HT-29 (cell line): ENCODE results near the gene PAGR1. TPM values are rescaled to one million over a fixed set of nuclear protein-coding genes. Genes with fewer than 3 reads are reported as not detected.
"Not testable (repeated sequence)": the region's sequence is repeated elsewhere in the genome, so short reads cannot be mapped to it uniquely, and the experiment has no call there.

Source experiments
- DNase-seq: peaks from one replicate; pipeline ENCODE4 v3.0.0-alpha.2; 2015; ENCODE audit warnings: low spot score
- total RNA-seq: library from RNA; depleted of rRNA; stranded (reverse); fragments of >200 nt; shearing (Covaris generic); gene quantifications from 2 replicates; pipeline ENCODE4 v1.2.3, GENCODE V29; 2014

Gene PAGR1
- total RNA-seq, 1 experiment from 2014 or later: 57.4 TPM

GRCh38 chr16:29811896-29812665 lies 3.9 kb upstream of the PAGR1 start, which contains the start of gene PRRT2:
TSS of gene PRRT2 (plus strand) at chr16:29812193. CDS start at chr16:29813055, 862 bp downstream.
- DNase-seq: no peak

GRCh38 chr16:29812754-29813643 lies 3.0 kb upstream of the PAGR1 start:
- no peak for DNase-seq

GRCh38 chr16:29813644-29814562 lies 2.0 kb upstream of the PAGR1 start:
- no peak for DNase-seq

GRCh38 chr16:29814592-29814991 lies 1.4 kb upstream of the PAGR1 start:
- DNase-seq: no peak

- DNase-seq: no peak
These were observed 775 bp upstream of the PAGR1 start for GRCh38 chr16:29815032-29815721.

GRCh38 chr16:29816694-29817441 lies 916 bp downstream of the PAGR1 start:
- DNase-seq: peak; percentile 66

GRCh38 chr16:29818082-29818481 lies 2.1 kb downstream of the PAGR1 start:
- no peak for DNase-seq

GRCh38 chr16:29819506-29819905 lies 3.6 kb downstream of the PAGR1 start:
- peak; percentile 61 for DNase-seq

GRCh38 chr16:29820271-29820701 lies 4.3 kb downstream of the PAGR1 start, which contains the start of gene MVP:
TSS of gene MVP (plus strand) at chr16:29820462. CDS start at chr16:29830550, 10,088 bp downstream.
- peak; percentile 75 for DNase-seq

- DNase-seq: peak; percentile 74
These were observed 5.0 kb downstream of the PAGR1 start for GRCh38 chr16:29820730-29821642.

- DNase-seq: peak; percentile 64
These were observed 5.7 kb downstream of the PAGR1 start for GRCh38 chr16:29821643-29822115.

- peak; percentile 33 for DNase-seq
These were observed 8.7 kb downstream of the PAGR1 start for GRCh38 chr16:29824589-29825144.

- peak; percentile 75 for DNase-seq
These were observed 9.4 kb downstream of the PAGR1 start for GRCh38 chr16:29825145-29826044.

- no peak for DNase-seq
These were observed 10.4 kb downstream of the PAGR1 start for GRCh38 chr16:29826342-29826695.

GRCh38 chr16:29830774-29831173 lies 14.8 kb downstream of the PAGR1 start:
- DNase-seq: no peak

GRCh38 chr16:29831490-29831889 lies 15.5 kb downstream of the PAGR1 start:
- DNase-seq: no peak

GRCh38 chr16:29833219-29833618 lies 17.3 kb downstream of the PAGR1 start:
- not testable (repeated sequence) for DNase-seq
